Right lobe of liver (tissue), 4 donors: ENCODE measurements around the gene OPN3.

ENCODE experiments used
- CTCF ChIP-seq, 4 donors: fragments of 200-600 bp in 3 of 4; fragments of 450-650 bp in 1 of 4; IDR thresholded peaks; one replicate each; pipeline versions ENCODE4 v1.5.1 to v1.8.0; 2016 to 2022; ENCODE audit warnings: antibody characterized with exemption in 4 of 4, mild to moderate bottlenecking in 2 of 4
- POLR2A ChIP-seq: fragments of 450-650 bp; IDR thresholded peaks from one replicate; pipeline ENCODE4 v1.6.1; 2017; ENCODE audit warnings: antibody characterized with exemption, mild to moderate bottlenecking
- donor health status: DM: no; HTN: no; CAD: no.
- donor health status: DM: no; HTN: no; CAD: no.
- donor health status: DM: no; HTN: yes; CAD: no.

- no peak for TF ChIP-seq CTCF (IDR thresholded peaks at IDR 0.05)
- TF ChIP-seq POLR2A = no peak
These were observed 48.4 kb downstream of the OPN3 start for GRCh38 chr1:241591736-241592135.
